Stomach smooth muscle (tissue), 2 donors: ENCODE data around the gene PIP4K2A.
"Not testable (repeated sequence)": the region's sequence is repeated elsewhere in the genome, so short reads cannot be mapped to it uniquely, and the experiment has no call there.

Experiments used
- H3K27ac ChIP-seq: one replicate; pipeline ENCODE4 v1.7.0; 2013; ENCODE audit warnings: mild to moderate bottlenecking, low read length, inconsistent platforms
- H3K27me3 ChIP-seq, 2 donors: one replicate each; pipeline ENCODE4 v1.7.0; 2013; ENCODE audit warnings: low read length in 2 of 2; ENCODE audit not compliant: insufficient read depth in 2 of 2, control insufficient read depth in 1 of 2
- H3K36me3 ChIP-seq, 2 donors: one replicate each; pipeline ENCODE4 v1.7.0; 2013; ENCODE audit warnings: low read length in 2 of 2; ENCODE audit not compliant: control insufficient read depth in 2 of 2, insufficient read depth in 2 of 2
- H3K4me1 ChIP-seq: one replicate; pipeline ENCODE4 v1.7.0; 2013; ENCODE audit warnings: low read length; ENCODE audit not compliant: control insufficient read depth, insufficient read depth
- H3K4me3 ChIP-seq, 2 donors: one replicate each; pipeline ENCODE4 v1.7.0; 2013; ENCODE audit warnings: low read length in 2 of 2
- H3K9ac ChIP-seq, 2 donors: one replicate each; pipeline ENCODE4 v1.7.0; 2013; ENCODE audit warnings: low read length in 2 of 2, mild to moderate bottlenecking in 1 of 2
- H3K9me3 ChIP-seq, 2 donors: one replicate each; pipeline ENCODE4 v1.7.0; 2013; ENCODE audit warnings: low read length in 2 of 2; ENCODE audit not compliant: control insufficient read depth in 2 of 2
- donor health status: healthy.
- donor health status: Pancreatic carcinoma.

The PIP4K2A gene

DNA sequence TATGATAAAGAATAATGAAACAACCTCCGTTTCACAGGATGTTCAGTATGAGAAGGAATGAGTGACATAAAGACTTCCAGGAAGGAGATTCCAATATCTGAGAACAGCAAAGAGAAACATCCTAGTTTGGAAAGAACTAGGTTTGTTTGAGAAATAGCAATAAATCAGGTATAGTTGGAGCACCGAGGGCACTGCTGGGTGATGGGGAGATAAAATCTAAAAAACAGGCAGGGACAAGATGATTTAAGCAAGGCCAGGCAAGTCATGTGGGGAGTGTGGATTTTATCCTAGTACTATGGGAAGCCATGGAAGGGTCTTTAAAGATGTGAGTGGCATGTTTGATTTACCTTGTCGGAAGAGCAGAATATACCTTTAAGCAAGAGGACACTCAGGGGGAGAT lies 199.4 kb downstream of the PIP4K2A start:
- Histone ChIP-seq H3K4me3 (no peak overlapping the region), H3K27ac (no peak overlapping the region), H3K27me3 (peaks cover 0 to 6% of the 10 kb centered on the region in 2 donors), H3K4me1 (no peaks in the 10 kb centered on the region), H3K36me3 (no peaks in the 10 kb centered on the region), H3K9me3 (no peaks in the 10 kb centered on the region), H3K9ac (no peak overlapping the region)

DNA sequence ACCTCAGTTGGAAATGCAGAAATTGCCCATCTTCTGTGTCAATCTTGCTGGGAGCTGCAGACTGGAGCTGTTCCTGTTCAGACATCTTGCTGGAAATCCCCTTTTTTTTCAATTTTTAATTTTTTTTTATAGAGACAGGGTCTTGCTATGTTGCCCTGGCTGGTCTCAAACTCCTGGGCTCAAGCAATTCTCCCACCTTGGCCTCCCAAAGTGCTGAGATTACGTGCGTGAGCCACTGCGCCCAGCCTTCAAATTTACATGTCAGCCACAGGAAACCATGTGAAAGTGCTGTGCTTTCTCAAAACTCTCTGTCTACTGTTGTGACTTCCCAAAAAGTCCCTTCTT lies 200.0 kb downstream of the PIP4K2A start:
- not testable (repeated sequence) for H3K27ac ChIP-seq, H3K4me1 ChIP-seq, H3K9me3 ChIP-seq, H3K27me3 ChIP-seq, H3K9ac ChIP-seq, H3K4me3 ChIP-seq, H3K36me3 ChIP-seq

GRCh38 chr10:22513483-22514413 lies 200.6 kb downstream of the PIP4K2A start:
- H3K9ac ChIP-seq, H3K27me3 ChIP-seq, H3K9me3 ChIP-seq, H3K4me3 ChIP-seq, H3K4me1 ChIP-seq, H3K36me3 ChIP-seq, H3K27ac ChIP-seq: not testable (repeated sequence)

- not testable (repeated sequence) for H3K9me3 ChIP-seq, H3K9ac ChIP-seq, H3K4me3 ChIP-seq, H3K27ac ChIP-seq, H3K36me3 ChIP-seq, H3K27me3 ChIP-seq, H3K4me1 ChIP-seq
Observed at GRCh38 chr10:22512015-22512414, 202.4 kb downstream of the PIP4K2A start.

- H3K4me3 ChIP-seq, H3K27me3 ChIP-seq, H3K9me3 ChIP-seq, H3K4me1 ChIP-seq, H3K27ac ChIP-seq, H3K36me3 ChIP-seq, H3K9ac ChIP-seq: not testable (repeated sequence)
Observed at GRCh38 chr10:22508214-22508613, 206.2 kb downstream of the PIP4K2A start.

- Histone ChIP-seq H3K27me3 (no peaks in the 10 kb centered on the region), H3K36me3 (no peaks in the 10 kb centered on the region), H3K9ac (no peak overlapping the region), H3K9me3 (no peaks in the 10 kb centered on the region), H3K27ac (no peak overlapping the region), H3K4me1 (no peaks in the 10 kb centered on the region), H3K4me3 (no peak overlapping the region)
Observed at GRCh38 chr10:22505911-22506685, 208.3 kb downstream of the PIP4K2A start.

DNA sequence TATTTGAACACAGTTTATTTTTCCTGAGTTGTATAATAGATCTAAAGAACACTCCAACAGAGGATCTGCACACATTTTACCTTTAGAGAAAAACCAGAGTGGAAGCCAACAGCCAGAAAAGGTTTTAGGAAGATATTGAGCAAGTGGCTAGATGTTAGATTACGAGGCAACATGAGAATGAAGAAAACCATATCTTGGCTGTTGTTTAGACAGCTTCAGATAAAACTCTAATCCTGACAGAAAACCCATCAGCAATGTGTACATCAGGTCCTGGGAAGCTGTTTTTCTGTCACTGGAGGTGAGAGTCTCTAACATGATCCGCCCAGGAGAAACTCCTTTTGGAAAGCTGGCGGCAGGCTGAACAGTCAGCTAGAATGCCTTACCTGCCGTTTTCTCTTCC lies 209.6 kb downstream of the PIP4K2A start:
- no peak overlapping the region for H3K4me3 ChIP-seq
- H3K9me3 ChIP-seq = no peaks in the 10 kb centered on the region
- H3K36me3 ChIP-seq = no peaks in the 10 kb centered on the region
- H3K9ac ChIP-seq = no peak overlapping the region
- no peaks in the 10 kb centered on the region for H3K4me1 ChIP-seq
- H3K27me3 ChIP-seq = no peaks in the 10 kb centered on the region
- H3K27ac ChIP-seq = no peak overlapping the region

GRCh38 chr10:22503315-22504088 lies 210.9 kb downstream of the PIP4K2A start:
- Histone ChIP-seq H3K4me1 (no peaks in the 10 kb centered on the region), H3K36me3 (no peaks in the 10 kb centered on the region), H3K4me3 (no peak overlapping the region), H3K27ac (no peak overlapping the region), H3K27me3 (no peaks in the 10 kb centered on the region), H3K9ac (no peak overlapping the region), H3K9me3 (no peaks in the 10 kb centered on the region)

- Histone ChIP-seq H3K4me3 (no peak overlapping the region), H3K9ac (no peak overlapping the region), H3K27ac (no peak overlapping the region), H3K9me3 (no peaks in the 10 kb centered on the region), H3K4me1 (no peaks in the 10 kb centered on the region), H3K36me3 (no peaks in the 10 kb centered on the region), H3K27me3 (peaks cover 0 to 4% of the 10 kb centered on the region in 2 donors)
Observed at GRCh38 chr10:22501863-22502262, 212.5 kb downstream of the PIP4K2A start.

- Histone ChIP-seq H3K36me3 (no peaks in the 10 kb centered on the region), H3K9ac (no peak overlapping the region), H3K27me3 (peaks cover 0 to 4% of the 10 kb centered on the region in 2 donors)
Observed at GRCh38 chr10:22501413-22501812, 213.0 kb downstream of the PIP4K2A start.

More at GRCh38 chr10:22501413-22501812, 213.0 kb downstream of the PIP4K2A start:
- H3K4me3 ChIP-seq = no peak overlapping the region
- no peaks in the 10 kb centered on the region for H3K9me3 ChIP-seq
- no peaks in the 10 kb centered on the region for H3K4me1 ChIP-seq
- no peak overlapping the region for H3K27ac ChIP-seq
